ENCODE measurements around the gene CRADD. TPM values are rescaled to one million over a fixed set of nuclear protein-coding genes. Genes with fewer than 3 reads are reported as not detected.
A peak's percentile ranks its signal among the peaks of the same experiment; 100 is the strongest.
"Not testable (repeated sequence)": the region's sequence is repeated elsewhere in the genome, so short reads cannot be mapped to it uniquely, and the experiment has no call there.

CRADD gene
- total RNA-seq, 1 donor from 2014 or later: 14.7 TPM

DNA sequence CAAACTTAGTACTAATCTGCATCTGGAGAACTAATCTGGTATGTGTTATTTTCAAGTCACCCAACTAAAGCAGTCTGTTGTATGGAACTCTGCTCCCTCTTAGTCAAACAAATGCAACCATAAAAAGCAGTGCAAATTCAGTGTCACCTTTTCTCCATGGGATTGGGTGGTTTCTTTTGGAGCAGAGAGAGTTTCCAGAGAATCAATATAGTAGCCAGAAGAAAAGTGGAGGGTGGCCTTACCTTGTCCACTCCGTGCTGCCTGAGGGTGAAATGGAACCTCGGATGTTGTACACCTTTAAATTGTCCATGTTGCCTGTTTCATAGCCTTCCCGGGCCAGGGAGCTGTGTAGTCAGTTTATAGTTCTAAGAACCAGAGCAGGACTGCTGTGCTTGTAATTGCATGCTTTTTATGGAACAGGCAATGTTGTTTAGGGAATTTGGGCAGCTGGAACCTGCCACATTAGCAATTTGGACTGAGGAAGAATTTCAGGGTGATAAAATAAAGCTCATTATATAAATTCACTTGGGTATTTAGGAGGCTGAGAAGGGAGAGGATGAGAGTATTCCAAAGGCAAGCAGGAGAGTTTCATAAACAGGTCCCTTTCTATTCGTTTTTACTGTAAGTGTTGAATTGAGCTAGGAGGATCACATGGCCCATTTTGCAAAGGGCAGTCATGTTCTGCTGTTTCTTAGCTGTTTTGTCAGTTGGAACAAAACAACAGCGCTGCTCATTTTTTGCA is 60.5 kb downstream of the CRADD start:
- no peak for DNase-seq (ENCODE audit: low read depth)

DNA sequence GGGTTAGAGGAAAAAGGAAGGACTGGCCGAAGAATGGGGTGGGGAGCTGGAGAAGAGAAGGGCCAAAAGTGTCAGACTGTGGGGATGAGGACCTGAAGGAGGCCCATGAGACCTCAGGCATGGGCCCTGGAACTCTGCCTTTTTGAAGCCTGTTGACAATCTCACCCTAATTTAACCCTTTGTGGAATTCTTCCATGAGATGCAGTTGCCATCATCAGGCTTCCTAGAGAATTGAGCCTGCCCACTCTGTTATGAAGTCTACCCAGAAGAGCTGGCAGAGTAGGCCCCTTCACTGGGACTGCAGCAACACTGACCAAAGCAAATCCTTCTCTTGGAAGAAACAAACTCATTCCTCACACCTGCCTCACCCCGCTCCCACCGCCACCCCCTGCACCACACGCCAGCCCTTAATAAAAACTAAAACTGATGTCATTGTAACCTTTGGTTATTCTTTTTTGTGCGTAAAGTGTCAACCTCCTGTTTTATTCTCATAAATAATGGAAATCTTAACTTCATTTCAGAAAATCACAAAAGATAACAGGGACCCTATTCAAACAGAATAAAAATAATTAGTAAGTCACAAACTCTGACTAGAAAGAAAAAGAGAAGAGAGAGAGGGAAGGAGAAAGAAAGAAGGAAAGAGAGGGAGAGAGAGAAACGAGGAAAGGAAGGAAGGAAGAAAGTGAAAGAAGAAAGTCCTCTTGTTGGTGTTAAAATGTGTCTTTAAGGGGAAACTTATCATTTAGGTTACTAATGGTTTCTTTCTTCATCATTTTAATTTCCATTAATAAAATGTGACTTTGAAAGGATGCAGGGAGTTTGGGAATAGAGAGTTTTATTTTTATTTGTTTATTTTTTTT is 61.3 kb downstream of the CRADD start:
- no peak for DNase-seq (ENCODE audit: low read depth)

DNA sequence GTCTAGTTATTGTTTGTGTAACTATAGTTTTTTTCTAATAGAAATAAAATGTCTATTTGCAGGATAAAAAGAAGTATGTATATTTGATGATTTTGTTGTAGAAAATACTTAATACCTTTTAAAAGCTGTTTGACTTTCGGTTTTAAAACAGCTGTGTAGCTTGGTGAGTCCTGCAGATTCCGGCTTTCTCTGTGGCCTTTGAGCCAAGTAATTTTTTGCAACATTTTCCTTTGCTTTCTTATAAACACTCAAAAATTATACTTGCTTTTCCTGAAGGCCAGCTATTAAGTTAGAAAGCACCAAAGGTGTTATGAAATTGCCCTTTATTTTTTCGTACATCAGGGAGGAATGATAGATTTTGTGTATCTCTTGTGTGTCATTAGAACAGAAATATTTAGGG is 63.6 kb downstream of the CRADD start:
- DNase-seq (ENCODE audit: low read depth): peak; percentile 37

DNA sequence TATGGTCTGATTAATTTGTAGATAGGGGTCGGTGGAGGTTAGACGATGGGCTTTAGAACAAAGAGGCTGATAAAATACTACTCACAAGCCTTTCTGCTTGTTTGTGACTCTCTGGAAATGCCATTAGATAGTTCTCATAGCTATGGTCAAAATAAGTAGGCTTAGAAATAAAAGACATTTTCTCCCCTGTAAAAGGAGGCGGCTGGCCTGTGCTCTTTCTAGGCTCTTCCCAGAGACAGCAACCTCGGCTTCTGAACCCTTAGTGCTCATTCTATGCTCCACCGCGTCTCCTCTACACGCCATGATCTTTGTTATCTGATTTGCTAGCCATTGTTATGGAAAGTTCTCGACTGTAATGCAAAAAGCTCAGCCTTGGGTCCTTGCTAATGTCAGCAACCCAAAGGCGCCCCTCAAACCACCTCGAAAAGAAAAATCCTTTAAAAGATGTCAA is 64.5 kb downstream of the CRADD start:
- no peak for DNase-seq (ENCODE audit: low read depth)

DNA sequence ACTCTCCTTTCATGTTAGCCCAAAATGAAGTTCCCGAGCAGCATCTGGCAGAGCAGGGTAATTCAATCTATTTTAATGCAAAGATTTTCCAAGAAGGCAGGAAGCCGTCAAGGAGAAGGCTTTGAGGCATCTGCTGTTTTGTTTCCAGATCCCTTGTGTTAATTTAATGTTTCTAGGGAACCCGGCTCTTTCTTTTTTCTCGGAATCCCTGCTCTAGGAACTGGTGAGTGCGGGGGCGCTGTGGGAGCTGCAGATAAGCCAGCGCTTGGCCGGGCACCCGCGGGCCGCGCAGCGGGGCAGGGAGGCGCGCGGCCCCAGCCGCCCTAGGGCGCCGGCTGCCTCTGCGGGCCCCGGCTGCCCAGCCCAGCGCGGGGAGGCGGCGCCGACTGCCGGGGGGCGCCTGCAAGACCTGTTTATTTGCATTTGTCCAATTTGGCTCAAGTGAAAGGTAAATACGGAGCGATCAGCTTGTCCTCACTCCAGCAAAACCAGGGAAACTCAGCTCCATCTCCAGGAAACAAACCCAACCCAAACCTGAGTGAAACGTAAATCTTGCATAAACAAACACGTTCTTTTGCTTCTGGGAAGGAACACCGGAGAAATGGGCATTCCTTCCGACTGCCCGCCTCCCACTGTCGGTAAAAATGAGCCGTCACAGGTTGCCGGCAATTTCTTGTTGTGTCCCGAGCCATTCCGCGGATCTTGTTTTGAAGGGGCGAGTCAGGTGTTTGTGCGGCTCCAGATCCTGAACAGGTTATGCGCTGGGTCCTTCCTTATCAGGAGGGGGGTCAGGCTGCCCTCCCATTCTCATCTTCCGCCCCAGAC is 65.1 kb downstream of the CRADD start:
- DNase-seq (ENCODE audit: low read depth): peak; percentile 81

DNA sequence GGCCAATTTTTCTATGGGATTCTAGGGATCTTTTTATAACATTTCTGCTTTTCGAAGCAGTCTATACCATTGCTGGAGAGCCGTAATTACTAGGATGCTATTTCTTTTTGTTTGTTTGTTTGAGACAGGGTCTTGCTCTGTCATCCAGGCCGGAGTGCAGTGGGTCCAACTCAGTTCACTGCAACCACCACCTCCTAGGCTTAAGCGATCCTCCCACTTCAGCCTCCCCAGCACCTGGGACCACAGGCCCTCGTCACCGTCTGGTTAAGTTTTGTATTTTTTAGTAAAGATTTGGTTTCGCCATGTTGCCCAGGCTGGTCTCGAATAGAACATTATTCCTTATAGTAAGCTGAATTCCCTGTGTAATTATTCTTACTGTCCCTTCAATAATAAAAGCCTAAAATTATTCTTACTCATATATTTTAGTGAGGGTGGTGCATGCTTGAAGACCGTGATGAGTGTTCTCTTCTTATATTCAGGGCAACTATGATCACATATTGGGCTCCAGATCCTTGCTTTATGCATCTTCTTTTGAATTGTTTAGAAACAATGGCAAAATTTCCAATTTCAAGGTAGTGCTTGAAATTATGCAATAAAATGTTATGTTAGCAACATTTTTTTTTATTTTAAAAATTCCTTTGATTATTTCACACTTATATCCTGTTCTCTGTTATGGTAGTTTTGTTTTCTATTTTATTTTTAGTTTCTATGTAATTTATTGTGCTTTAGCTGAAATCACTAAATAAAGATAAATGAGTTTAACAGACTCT is 66.2 kb downstream of the CRADD start:
- no peak for DNase-seq (ENCODE audit: low read depth)

DNA sequence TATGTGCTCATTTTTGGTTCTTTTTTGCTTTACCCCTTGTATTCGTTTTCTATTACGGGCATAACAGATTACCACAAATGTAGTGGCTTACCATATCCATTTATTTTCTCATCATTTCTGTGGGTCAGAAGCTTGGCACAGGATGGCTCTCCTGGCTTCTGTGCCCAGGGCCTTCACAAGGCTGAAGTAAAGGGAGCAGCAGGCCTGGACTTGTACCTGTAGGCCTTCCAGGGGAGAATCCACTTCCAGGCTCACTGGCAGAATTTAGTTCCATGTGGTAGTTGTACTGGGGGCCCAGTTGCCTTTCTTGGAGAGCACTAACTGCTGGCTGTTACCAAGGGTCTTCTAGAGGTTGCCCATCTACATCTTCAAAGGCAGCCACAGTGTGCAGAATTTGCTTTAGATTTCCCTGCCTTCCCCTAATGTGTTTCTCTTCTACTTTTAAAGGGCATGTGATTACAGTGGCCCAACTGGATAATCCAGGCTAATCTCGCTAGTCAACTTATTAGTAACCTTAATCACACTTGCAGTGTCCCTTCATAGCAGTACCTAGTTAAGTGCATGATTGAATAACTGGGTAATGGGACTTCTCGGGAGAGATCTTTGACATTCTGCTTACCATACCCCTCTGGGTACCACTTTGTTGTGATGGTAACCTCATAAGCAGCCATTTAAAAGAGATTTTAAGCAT is 67.0 kb downstream of the CRADD start:
- DNase-seq (ENCODE audit: low read depth): no peak

DNA sequence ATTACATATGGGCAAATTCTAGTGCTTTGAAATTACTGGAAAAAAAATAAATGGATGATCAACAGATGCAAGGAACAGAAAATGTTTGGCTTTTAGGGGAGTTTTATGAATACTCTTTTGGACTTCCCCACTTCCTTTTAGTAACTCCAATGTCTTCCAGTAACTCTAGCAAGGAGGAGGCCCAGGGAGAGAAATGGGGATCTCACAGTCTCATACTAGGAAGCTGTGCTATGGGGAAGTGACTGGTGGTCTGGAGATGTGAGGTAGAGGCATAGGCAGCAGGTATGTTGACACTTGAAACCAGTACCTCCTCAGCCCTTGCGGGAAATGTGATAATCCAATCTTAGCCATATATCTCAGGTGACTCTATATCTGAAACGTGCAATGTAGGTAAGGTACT is 68.1 kb downstream of the CRADD start:
- DNase-seq (ENCODE audit: low read depth): no peak

DNA sequence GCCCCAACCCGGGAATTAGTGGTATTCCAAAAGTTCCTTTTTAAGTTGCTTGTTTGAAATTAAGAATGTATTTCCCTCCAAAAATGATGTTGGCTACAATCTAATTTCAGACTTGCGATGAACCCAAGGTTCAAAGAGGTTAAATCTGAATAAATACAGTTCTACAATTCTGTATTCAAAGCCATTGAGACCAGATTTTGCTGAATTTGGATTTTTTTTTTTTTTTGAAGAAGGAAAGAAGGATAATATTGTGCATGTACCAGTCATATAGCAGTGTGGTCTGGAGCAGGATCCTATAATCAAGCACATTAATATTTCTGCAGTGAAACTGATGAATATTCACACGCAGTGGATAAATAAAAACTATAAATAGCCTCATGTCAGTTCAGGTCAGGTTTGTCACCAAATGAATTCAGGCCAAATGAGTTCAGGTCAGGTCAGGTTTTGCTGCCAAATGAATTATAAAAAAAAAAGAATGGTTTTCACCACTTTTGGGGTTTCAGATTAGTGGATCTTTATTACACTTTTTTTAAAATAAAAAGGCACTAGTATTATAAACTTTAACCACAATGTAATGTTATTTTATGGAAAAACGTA is 69.5 kb downstream of the CRADD start:
- DNase-seq (ENCODE audit: low read depth): no peak

DNA sequence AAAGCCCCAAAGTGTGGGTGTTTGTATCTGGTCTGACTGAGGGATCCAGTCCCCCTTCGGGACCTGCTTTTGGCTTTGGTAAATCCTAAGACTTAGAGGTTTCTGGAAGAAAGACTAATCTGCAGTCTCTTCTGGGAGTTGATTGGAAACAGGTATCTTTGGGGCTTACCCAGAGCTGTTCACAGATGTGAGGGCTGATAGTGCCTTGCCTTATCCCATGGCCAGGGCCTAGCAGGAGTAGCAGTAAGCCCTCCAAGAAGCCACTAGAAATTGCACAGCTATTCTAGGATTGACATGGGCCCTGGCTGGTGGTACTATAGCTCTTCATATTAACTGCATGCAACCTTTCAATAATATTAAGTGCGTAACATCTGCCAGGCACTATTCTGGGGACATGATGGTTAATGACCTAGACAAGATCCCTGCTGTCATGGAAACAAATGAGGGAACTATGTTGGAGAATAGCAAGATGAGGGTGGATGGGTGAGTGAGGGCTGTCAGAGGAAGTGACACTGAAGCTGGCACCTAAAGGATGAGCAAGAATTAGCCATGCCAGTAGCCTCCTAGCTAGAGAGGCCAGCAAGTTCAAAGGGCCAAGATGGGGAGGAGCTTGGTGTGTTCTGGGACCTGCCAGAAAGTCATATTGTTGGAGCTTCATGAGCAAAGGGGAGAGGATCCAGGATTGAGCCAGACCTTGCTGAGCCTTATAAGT is 71.7 kb downstream of the CRADD start:
- no peak for DNase-seq (ENCODE audit: low read depth)

DNA sequence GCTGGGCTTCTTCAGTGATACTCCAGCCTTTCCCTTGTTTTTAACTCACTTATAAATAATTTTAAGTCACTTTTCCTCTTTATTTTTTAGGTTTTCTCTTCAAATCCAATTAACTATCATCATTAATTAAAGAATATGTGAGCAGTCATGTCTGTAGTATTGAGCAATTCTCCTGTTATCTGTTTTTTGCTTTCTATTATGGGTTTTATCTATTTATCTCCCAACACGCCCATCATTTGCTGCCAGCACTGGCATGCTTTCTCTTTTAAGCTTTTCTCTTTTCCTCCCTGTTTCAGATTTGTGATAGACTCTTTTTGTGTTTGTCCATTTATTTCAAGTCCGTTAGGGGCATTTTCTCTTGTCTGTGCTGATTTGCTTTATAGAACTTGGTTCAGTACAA is 72.3 kb downstream of the CRADD start:
- DNase-seq (ENCODE audit: low read depth): no peak

DNA sequence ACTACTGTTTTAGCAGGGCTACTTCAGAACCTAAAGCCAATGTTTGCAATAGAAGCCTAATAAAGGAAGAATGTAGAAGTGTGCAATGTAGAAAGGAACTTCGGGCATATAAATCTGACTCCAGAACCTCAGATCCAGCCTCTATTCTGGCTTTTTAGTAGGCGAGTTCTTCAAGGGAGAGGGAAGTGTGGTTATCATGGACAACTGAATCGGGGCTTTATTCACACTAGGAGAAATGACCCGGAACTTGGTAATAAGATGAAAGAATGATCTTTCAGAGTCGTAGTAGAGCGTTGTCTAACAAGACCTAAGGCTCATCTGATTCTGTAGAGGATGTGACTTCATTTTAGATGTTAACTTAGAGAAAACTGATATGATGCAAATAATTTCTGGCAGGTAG is 72.9 kb downstream of the CRADD start:
- no peak for DNase-seq (ENCODE audit: low read depth)

DNA sequence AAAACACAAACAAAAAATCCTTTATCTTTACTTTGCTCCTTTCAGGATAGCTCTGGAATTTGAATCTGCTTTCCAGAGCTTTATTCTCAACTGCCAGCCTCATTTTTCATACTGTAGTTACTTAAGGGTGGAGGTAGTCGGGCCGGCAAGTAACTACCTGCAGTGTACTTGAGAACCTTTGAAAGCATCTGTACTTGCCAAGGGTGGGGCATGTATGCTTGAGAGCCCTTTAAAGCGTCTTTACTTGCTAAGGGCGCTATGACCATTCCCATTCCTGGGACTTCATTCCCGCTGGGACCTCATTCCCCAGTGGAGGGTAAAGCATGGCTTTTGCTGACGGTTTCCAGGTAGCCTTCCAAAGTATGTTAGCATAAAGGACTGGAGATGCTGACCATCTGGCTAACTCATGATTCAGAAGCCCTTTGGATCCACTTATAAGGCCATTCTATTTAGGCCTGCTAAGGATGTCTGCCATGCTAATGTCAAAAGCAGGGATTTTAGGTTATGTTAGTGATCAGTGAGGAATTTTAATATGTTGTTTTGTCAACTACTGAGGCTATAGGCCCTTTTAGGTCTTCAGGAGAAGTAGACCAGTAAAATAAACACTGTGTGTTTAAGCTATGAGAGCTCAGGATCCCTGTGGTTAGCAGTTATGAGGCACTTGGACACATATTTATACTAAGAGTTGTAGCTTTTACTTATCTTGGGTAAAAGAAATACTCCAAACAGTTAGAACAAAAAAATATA is 74.9 kb downstream of the CRADD start:
- DNase-seq (ENCODE audit: low read depth): no peak

DNA sequence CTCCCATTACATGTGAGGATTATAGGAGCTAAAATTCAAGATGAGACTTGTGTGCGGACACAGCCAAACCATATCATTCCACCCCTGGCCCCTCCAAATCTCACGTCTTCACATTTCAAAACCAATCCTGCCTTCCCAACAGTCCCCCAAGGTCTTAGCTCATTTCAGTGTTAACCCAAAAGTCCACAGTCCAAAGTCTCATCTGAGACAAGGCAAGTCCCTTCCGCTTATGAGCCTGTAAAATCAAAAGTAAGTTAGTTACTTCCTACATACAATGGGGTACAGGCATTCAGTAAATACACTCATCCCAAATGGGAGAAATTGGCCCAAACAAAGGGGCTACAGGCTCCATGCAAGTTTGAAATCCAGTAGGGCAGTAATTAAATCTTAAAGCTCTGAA is 76.1 kb downstream of the CRADD start:
- no peak for DNase-seq (ENCODE audit: low read depth)

DNA sequence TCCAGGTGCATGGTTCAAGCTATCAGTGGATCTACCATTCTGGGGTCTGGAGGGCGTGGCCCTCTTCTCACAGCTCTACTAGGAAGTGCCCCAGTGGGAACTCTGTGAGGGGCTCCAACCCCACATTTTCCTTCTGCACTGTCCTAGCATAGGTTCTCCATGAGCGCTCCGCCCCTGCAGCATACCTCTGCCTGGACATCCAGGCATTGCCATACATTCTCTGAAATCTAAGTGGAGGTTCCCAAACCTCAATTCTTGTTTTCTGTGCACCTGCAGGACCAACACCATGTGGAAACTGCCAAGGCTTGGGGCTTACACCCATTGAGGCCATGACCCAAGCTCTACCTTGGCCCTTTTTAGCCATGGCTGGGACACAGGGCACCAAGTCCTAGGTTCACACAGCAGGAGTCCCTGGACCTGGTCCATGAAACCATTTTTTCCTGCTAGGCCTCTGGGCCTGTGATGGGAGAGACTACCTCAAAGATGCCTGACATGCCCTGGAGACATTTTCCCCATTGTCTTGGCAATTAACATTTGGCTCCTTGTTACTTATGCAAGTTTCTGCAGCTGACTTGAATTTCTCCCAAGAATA is 76.8 kb downstream of the CRADD start:
- DNase-seq (ENCODE audit: low read depth): no peak

DNA sequence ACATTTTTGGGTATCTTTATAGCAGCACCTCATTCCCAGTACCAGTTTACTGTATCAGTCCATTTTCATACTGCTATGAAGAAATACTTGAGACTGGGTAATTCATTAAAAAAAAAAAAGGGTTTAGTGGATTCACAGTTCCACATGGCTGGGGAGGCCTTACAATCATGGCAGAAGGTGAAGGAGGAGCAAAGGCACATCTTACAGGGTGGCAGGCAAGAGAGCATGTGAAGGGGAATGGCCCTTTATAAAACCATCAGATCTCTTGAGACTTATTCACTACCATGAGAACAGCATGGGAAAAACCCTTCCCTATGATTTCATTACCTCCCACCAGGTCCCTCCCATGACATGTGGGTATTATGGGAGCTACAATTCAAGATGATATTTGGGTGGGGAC is 77.7 kb downstream of the CRADD start:
- not testable (repeated sequence) for DNase-seq (ENCODE audit: low read depth)

DNA sequence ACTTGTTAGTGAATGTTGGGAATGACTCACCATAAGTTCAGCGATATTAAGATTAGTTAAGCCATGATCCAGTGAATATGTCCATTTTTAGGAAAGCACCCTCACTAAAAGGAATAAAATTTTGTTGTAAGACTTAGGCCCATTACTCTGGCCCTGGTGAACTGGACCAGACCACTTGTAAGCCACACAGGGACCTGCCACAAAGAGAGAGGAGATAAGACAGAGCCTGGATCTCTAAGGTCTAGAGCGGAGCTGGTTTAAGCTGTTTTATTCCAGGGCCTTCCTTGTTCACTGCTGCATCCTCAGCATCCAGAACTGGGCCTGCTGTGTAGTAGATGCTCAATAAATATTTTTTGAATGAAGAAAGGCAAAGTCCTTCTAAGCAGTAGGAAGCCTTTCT is 79.1 kb downstream of the CRADD start:
- DNase-seq (ENCODE audit: low read depth): no peak

DNA sequence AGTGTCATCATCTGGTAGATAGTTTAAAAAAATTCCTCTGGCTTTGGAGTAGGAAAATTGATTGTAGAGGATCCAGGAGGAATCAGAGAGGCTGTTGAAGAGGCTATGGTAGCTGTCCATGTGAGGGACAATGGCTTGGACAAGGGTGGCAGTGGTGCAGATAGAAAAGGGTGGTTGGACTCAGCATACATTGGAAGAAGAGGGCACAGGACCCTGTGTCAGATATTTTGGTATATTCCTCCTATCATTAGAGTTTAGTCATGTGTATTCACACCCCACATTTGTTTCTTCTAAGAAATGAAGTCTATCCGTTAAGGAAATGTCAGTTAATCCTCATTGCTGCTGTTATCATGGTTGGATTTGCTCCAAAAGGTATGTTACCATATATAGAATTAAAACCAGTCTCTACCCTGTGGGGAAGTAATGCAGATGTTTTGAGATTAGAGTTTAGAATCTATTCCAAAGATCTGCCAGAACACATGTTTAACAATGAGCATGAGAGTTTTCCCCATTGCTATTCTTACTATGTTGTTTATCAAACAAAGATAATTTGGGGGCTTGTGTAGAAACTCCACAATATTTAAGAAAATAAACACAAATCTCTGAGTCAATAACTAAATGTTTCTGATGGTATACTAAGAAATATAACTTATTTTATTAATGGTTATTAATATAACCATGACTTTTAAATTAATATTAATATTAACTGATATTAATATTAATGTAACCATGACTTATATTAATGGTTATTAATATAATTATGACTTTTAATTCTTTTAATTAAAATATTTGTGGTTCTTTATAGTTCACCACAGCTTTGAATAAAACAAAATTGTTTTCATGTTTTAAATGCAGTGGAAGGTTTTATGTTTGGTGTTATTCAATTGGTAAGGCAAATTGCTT is 80.9 kb downstream of the CRADD start:
- DNase-seq (ENCODE audit: low read depth): no peak
